BLaER1 (cell line): ENCODE data around the gene SLC22A23.

Experiments used
- H3K27ac ChIP-seq: shearing (Covaris generic); formaldehyde crosslinking; 2 replicates; pipeline ENCODE4 v1.8.1; 2022
- H3K27me3 ChIP-seq: shearing (Covaris generic); formaldehyde crosslinking; 2 replicates; pipeline ENCODE4 v1.8.1; 2022
- H3K36me3 ChIP-seq: shearing (Covaris generic); formaldehyde crosslinking; 2 replicates; pipeline ENCODE4 v1.8.1; 2022
- H3K4me1 ChIP-seq: shearing (Covaris generic); formaldehyde crosslinking; 2 replicates; pipeline ENCODE4 v1.8.1; 2022
- H3K4me2 ChIP-seq: shearing (Covaris generic); formaldehyde crosslinking; 2 replicates; pipeline ENCODE4 v1.8.1; 2022
- H3K4me3 ChIP-seq: shearing (Covaris generic); formaldehyde crosslinking; 2 replicates; pipeline ENCODE4 v1.8.1; 2022
- H3K9ac ChIP-seq: shearing (Covaris generic); formaldehyde crosslinking; 2 replicates; pipeline ENCODE4 v1.8.1; 2022
- H3K9me3 ChIP-seq: shearing (Covaris generic); formaldehyde crosslinking; 2 replicates; pipeline ENCODE4 v1.8.1; 2022
- H4K20me1 ChIP-seq: shearing (Covaris generic); formaldehyde crosslinking; 2 replicates; pipeline ENCODE4 v1.8.1; 2022
- Cebpa-rat ChIP-seq: shearing (Covaris generic); IDR thresholded peaks from 2 replicates; pipeline ENCODE4 v1.8.1; 2022

The SLC22A23 gene

GRCh38 chr6:3276174-3277167 lies 180.4 kb downstream of the SLC22A23 start:
- Histone ChIP-seq H3K4me3 (no peak overlapping the region), H3K27ac (no peak overlapping the region), H3K4me2 (no peak overlapping the region), H3K4me1 (no peaks in the 10 kb centered on the region), H3K9ac (no peak overlapping the region), H3K27me3 (no peaks in the 10 kb centered on the region), H3K9me3 (no peaks in the 10 kb centered on the region), H3K36me3 (peaks cover 69% of the 10 kb centered on the region), H4K20me1 (peaks cover 96% of the 10 kb centered on the region)
- no peak for TF ChIP-seq Cebpa-rat

GRCh38 chr6:3273707-3274521 lies 182.9 kb downstream of the SLC22A23 start:
- no peak overlapping the region for H3K4me2 ChIP-seq
- no peaks in the 10 kb centered on the region for H3K27me3 ChIP-seq
- H3K36me3 ChIP-seq: peaks cover 82% of the 10 kb centered on the region
- TF ChIP-seq Cebpa-rat: no peak
- no peak overlapping the region for H3K4me3 ChIP-seq
- peaks cover 100% of the 10 kb centered on the region for H4K20me1 ChIP-seq
- no peaks in the 10 kb centered on the region for H3K9me3 ChIP-seq
- no peak overlapping the region for H3K9ac ChIP-seq
- no peaks in the 10 kb centered on the region for H3K4me1 ChIP-seq
- no peak overlapping the region for H3K27ac ChIP-seq

- no peaks in the 10 kb centered on the region for H3K27me3 ChIP-seq
- H3K4me3 ChIP-seq: no peak overlapping the region
- H3K36me3 ChIP-seq: peaks cover 89% of the 10 kb centered on the region
- no peak overlapping the region for H3K27ac ChIP-seq
- no peak overlapping the region for H3K9ac ChIP-seq
- H3K4me2 ChIP-seq: no peak overlapping the region
- H3K4me1 ChIP-seq: no peaks in the 10 kb centered on the region
- no peak for TF ChIP-seq Cebpa-rat
- H4K20me1 ChIP-seq: peaks cover 100% of the 10 kb centered on the region
- no peaks in the 10 kb centered on the region for H3K9me3 ChIP-seq
These were observed 183.8 kb downstream of the SLC22A23 start for GRCh38 chr6:3272911-3273547.

GRCh38 chr6:3271756-3272155 lies 185.1 kb downstream of the SLC22A23 start:
- Histone ChIP-seq H3K4me3 (no peak overlapping the region), H3K4me1 (no peaks in the 10 kb centered on the region), H4K20me1 (peaks cover 100% of the 10 kb centered on the region), H3K27ac (no peak overlapping the region), H3K9me3 (no peaks in the 10 kb centered on the region), H3K9ac (no peak overlapping the region), H3K36me3 (peaks cover 89% of the 10 kb centered on the region), H3K27me3 (no peaks in the 10 kb centered on the region), H3K4me2 (no peak overlapping the region)
- no peak for TF ChIP-seq Cebpa-rat

GRCh38 chr6:3270258-3270657 lies 186.6 kb downstream of the SLC22A23 start:
- Histone ChIP-seq H3K4me3 (no peak overlapping the region), H3K9ac (no peak overlapping the region), H3K27me3 (no peaks in the 10 kb centered on the region), H3K4me2 (no peak overlapping the region), H4K20me1 (peaks cover 100% of the 10 kb centered on the region), H3K4me1 (no peaks in the 10 kb centered on the region), H3K9me3 (no peaks in the 10 kb centered on the region), H3K27ac (no peak overlapping the region), H3K36me3 (peaks cover 89% of the 10 kb centered on the region)
- no peak for TF ChIP-seq Cebpa-rat

- H3K4me2 ChIP-seq: no peak overlapping the region
- H3K27ac ChIP-seq: no peak overlapping the region
- H3K9ac ChIP-seq: no peak overlapping the region
- H3K4me1 ChIP-seq: no peaks in the 10 kb centered on the region
- no peak for TF ChIP-seq Cebpa-rat
- peaks cover 96% of the 10 kb centered on the region for H3K36me3 ChIP-seq
- no peak overlapping the region for H3K4me3 ChIP-seq
- H3K27me3 ChIP-seq: no peaks in the 10 kb centered on the region
- H4K20me1 ChIP-seq: peaks cover 100% of the 10 kb centered on the region
- no peaks in the 10 kb centered on the region for H3K9me3 ChIP-seq
These were observed 187.4 kb downstream of the SLC22A23 start for GRCh38 chr6:3269281-3269975.

GRCh38 chr6:3268680-3269079 lies 188.2 kb downstream of the SLC22A23 start:
- no peak for TF ChIP-seq Cebpa-rat
- peaks cover 100% of the 10 kb centered on the region for H4K20me1 ChIP-seq
- H3K4me3 ChIP-seq: no peak overlapping the region
- H3K4me2 ChIP-seq: no peak overlapping the region
- H3K9ac ChIP-seq: no peak overlapping the region
- H3K27ac ChIP-seq: no peak overlapping the region
- H3K4me1 ChIP-seq: no peaks in the 10 kb centered on the region
- H3K27me3 ChIP-seq: no peaks in the 10 kb centered on the region
- peaks cover 96% of the 10 kb centered on the region for H3K36me3 ChIP-seq
- H3K9me3 ChIP-seq: no peaks in the 10 kb centered on the region

- peaks cover 94% of the 10 kb centered on the region for H3K36me3 ChIP-seq
- no peak overlapping the region for H3K9ac ChIP-seq
- no peak for TF ChIP-seq Cebpa-rat
- H3K27ac ChIP-seq: no peak overlapping the region
- no peak overlapping the region for H3K4me2 ChIP-seq
- peaks cover under 1% of the 10 kb centered on the region; the same call in 1 of the 2 replicates for H3K4me1 ChIP-seq
- no peaks in the 10 kb centered on the region for H3K9me3 ChIP-seq
- H3K4me3 ChIP-seq: no peak overlapping the region
- H3K27me3 ChIP-seq: no peaks in the 10 kb centered on the region
- peaks cover 100% of the 10 kb centered on the region for H4K20me1 ChIP-seq
These were observed 189.7 kb downstream of the SLC22A23 start for GRCh38 chr6:3267162-3267561.

- Histone ChIP-seq H3K36me3 (peaks cover 94% of the 10 kb centered on the region), H3K4me2 (no peak overlapping the region)
These were observed 190.7 kb downstream of the SLC22A23 start for GRCh38 chr6:3266170-3266569.

More at GRCh38 chr6:3266170-3266569, 190.7 kb downstream of the SLC22A23 start:
- H3K27me3 ChIP-seq: no peaks in the 10 kb centered on the region
- no peak overlapping the region for H3K4me3 ChIP-seq
- H3K27ac ChIP-seq: no peak overlapping the region
- peaks cover 10% of the 10 kb centered on the region for H3K4me1 ChIP-seq
- TF ChIP-seq Cebpa-rat: no peak
- no peak overlapping the region for H3K9ac ChIP-seq
- no peaks in the 10 kb centered on the region for H3K9me3 ChIP-seq
- peaks cover 100% of the 10 kb centered on the region for H4K20me1 ChIP-seq
